Measurements from ENCODE around the gene PIAS4. TPM values are rescaled to one million over a fixed set of nuclear protein-coding genes. Genes with fewer than 3 reads are reported as not detected.
A peak's percentile ranks its signal among the peaks of the same experiment; 100 is the strongest.

PIAS4 gene
- total and polyA plus RNA-seq, 2 of the 13 experiments (the other 11 are each of a cell fraction or from before 2014, with no cell fraction given) = 9.0 to 20.1 TPM

DNA sequence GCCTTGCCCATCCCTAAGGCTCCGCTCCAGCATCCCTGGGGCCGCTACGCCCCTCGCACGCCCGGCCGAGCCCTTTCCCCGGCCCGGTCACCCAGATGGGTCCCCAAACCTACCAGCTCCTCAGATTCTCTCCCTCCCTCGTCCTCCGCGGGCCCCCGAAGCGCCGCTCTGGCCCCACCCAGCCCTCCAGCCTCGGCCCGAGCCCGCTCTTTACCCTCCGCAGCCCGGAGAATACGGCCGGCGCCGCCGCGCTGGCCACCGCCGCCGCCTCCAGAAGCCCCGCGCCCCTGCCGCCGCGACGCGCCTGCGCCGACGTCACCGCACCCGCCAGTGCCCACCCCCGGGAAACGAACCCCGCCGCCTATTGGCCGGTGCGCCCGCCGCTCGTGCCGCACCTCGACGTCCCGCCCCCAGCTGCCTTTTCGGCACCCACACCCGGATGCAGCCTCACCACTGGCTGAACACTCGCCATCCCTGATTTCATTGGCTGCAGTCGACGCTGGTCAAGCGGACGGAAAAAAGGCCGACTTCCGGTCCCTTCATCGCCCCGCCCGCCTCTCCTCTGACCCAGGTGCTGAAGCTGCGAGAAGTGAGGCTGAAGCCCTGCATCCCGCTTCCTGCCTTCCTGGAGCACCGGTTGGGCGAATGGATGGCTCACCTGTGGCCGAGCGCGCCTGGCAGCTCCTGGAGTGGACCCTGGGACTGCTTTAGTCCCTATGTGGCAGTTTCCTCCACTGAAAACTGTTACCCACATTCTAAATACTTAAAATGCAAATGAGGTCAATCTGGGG is 36.5 kb upstream of the PIAS4 start, which contains the start of gene DAPK3 (continued):
- TF ChIP-seq JUND (CRISPR knock-in tag; IDR thresholded peaks at IDR 0.05) (no peak), HNRNPL (IDR thresholded peaks at IDR 0.05; ENCODE audit: low read depth, low read length) (no peak), ZNF367 (CRISPR knock-in tag; IDR thresholded peaks at IDR 0.05; ENCODE audit: borderline replicate concordance) (no peak), KAT8 (CRISPR knock-in tag; IDR thresholded peaks at IDR 0.05) (peak; percentile 72), POLR2A (IDR thresholded peaks at IDR 0.05; ENCODE audit: insufficient read depth in 1 of 2, low read depth in 2 of 2, low read length in 2 of 2) (peak; percentile 50 to 68), NFE2L2 (IDR thresholded peaks at IDR 0.05; ENCODE audit: low read length) (no peak), ZNF766 (CRISPR knock-in tag; IDR thresholded peaks at IDR 0.05; ENCODE audit: borderline replicate concordance) (no peak), AKAP8 (CRISPR knock-in tag; IDR thresholded peaks at IDR 0.05) (peak; percentile 70; the same call in 1 of the 2 replicates), ZNF260 (CRISPR knock-in tag; IDR thresholded peaks at IDR 0.05; ENCODE audit: borderline replicate concordance, low read depth) (no peak), ZNF441 (CRISPR knock-in tag; IDR thresholded peaks at IDR 0.05; ENCODE audit: borderline replicate concordance) (no peak), MED8 (CRISPR knock-in tag; IDR thresholded peaks at IDR 0.05; ENCODE audit: insufficient replicate concordance) (no peak), NCOA1 (CRISPR knock-in tag; IDR thresholded peaks at IDR 0.05) (no peak), TAF1 (CRISPR knock-in tag; IDR thresholded peaks at IDR 0.05) (no peak; the same call in 1 of the 2 replicates)
- TF ChIP-seq, protein P1, sequence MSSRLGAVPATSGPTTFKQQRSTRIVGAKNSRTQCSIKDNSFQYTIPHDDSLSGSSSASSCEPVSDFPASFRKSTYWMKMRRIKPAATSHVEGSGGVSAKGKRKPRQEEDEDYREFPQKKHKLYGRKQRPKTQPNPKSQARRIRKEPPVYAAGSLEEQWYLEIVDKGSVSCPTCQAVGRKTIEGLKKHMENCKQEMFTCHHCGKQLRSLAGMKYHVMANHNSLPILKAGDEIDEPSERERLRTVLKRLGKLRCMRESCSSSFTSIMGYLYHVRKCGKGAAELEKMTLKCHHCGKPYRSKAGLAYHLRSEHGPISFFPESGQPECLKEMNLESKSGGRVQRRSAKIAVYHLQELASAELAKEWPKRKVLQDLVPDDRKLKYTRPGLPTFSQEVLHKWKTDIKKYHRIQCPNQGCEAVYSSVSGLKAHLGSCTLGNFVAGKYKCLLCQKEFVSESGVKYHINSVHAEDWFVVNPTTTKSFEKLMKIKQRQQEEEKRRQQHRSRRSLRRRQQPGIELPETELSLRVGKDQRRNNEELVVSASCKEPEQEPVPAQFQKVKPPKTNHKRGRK (CRISPR knock-in tag; IDR thresholded peaks at IDR 0.05) = no peak
- TF ChIP-seq, protein P2, sequence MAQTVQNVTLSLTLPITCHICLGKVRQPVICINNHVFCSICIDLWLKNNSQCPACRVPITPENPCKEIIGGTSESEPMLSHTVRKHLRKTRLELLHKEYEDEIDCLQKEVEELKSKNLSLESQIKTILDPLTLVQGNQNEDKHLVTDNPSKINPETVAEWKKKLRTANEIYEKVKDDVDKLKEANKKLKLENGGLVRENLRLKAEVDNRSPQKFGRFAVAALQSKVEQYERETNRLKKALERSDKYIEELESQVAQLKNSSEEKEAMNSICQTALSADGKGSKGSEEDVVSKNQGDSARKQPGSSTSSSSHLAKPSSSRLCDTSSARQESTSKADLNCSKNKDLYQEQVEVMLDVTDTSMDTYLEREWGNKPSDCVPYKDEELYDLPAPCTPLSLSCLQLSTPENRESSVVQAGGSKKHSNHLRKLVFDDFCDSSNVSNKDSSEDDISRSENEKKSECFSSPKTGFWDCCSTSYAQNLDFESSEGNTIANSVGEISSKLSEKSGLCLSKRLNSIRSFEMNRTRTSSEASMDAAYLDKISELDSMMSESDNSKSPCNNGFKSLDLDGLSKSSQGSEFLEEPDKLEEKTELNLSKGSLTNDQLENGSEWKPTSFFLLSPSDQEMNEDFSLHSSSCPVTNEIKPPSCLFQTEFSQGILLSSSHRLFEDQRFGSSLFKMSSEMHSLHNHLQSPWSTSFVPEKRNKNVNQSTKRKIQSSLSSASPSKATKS (CRISPR knock-in tag; IDR thresholded peaks at IDR 0.05) = no peak
- TF ChIP-seq, protein P3, sequence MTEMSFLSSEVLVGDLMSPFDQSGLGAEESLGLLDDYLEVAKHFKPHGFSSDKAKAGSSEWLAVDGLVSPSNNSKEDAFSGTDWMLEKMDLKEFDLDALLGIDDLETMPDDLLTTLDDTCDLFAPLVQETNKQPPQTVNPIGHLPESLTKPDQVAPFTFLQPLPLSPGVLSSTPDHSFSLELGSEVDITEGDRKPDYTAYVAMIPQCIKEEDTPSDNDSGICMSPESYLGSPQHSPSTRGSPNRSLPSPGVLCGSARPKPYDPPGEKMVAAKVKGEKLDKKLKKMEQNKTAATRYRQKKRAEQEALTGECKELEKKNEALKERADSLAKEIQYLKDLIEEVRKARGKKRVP (CRISPR knock-in tag; IDR thresholded peaks at IDR 0.05) = no peak; a peak in 1 of 4 replicates
- TF ChIP-seq, protein P4, sequence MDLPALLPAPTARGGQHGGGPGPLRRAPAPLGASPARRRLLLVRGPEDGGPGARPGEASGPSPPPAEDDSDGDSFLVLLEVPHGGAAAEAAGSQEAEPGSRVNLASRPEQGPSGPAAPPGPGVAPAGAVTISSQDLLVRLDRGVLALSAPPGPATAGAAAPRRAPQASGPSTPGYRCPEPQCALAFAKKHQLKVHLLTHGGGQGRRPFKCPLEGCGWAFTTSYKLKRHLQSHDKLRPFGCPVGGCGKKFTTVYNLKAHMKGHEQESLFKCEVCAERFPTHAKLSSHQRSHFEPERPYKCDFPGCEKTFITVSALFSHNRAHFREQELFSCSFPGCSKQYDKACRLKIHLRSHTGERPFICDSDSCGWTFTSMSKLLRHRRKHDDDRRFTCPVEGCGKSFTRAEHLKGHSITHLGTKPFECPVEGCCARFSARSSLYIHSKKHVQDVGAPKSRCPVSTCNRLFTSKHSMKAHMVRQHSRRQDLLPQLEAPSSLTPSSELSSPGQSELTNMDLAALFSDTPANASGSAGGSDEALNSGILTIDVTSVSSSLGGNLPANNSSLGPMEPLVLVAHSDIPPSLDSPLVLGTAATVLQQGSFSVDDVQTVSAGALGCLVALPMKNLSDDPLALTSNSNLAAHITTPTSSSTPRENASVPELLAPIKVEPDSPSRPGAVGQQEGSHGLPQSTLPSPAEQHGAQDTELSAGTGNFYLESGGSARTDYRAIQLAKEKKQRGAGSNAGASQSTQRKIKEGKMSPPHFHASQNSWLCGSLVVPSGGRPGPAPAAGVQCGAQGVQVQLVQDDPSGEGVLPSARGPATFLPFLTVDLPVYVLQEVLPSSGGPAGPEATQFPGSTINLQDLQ (CRISPR knock-in tag; IDR thresholded peaks at IDR 0.05) = no peak
- TF ChIP-seq, protein P5, sequence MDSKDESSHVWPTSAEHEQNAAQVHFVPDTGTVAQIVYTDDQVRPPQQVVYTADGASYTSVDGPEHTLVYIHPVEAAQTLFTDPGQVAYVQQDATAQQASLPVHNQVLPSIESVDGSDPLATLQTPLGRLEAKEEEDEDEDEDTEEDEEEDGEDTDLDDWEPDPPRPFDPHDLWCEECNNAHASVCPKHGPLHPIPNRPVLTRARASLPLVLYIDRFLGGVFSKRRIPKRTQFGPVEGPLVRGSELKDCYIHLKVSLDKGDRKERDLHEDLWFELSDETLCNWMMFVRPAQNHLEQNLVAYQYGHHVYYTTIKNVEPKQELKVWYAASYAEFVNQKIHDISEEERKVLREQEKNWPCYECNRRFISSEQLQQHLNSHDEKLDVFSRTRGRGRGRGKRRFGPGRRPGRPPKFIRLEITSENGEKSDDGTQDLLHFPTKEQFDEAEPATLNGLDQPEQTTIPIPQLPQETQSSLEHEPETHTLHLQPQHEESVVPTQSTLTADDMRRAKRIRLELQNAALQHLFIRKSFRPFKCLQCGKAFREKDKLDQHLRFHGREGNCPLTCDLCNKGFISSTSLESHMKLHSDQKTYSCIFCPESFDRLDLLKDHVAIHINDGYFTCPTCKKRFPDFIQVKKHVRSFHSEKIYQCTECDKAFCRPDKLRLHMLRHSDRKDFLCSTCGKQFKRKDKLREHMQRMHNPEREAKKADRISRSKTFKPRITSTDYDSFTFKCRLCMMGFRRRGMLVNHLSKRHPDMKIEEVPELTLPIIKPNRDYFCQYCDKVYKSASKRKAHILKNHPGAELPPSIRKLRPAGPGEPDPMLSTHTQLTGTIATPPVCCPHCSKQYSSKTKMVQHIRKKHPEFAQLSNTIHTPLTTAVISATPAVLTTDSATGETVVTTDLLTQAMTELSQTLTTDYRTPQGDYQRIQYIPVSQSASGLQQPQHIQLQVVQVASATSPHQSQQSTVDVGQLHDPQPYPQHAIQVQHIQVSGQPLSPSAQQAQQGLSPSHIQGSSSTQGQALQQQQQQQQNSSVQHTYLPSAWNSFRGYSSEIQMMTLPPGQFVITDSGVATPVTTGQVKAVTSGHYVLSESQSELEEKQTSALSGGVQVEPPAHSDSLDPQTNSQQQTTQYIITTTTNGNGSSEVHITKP (CRISPR knock-in tag; IDR thresholded peaks at IDR 0.05; ENCODE audit: low read depth) = no peak

All from HepG2 (cell line).